GM18870 (cell line): ENCODE results near the gene ELOVL6.

Experiments used
- ATAC-seq: cut with Tn5 transposase; IDR thresholded peaks from one replicate; pipeline ENCODE4 v1.9.1; 2021; ENCODE audit warnings: moderate library complexity; ENCODE audit not compliant: unreplicated experiment

Gene ELOVL6

DNA sequence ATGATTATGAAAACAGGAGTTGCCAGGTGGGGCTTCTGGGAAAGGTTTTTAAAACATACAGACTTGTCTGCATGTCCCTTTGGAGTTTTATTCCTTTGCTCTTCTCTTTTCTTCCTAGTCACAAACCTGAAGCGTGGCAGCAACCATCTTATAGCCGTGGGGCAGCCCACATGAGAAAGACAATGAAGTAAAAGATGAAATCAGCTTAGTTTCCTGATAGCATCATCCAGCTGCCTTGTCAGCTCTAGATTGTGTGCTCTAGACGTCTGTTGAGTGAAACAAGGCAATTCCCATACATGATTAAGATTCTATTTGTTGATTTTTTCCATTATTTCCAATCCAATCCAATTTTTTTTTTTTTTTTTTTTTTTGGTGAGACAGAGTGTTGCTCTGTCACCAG lies 68.9 kb downstream of the ELOVL6 start:
- ATAC-seq = no peak

GRCh38 chr4:110128472-110128919 lies 69.9 kb downstream of the ELOVL6 start:
- no peak for ATAC-seq

- ATAC-seq = no peak
Observed at GRCh38 chr4:110128029-110128428, 70.4 kb downstream of the ELOVL6 start.

- ATAC-seq = peak; percentile 44
Observed at GRCh38 chr4:110124711-110125110, 73.7 kb downstream of the ELOVL6 start.

DNA sequence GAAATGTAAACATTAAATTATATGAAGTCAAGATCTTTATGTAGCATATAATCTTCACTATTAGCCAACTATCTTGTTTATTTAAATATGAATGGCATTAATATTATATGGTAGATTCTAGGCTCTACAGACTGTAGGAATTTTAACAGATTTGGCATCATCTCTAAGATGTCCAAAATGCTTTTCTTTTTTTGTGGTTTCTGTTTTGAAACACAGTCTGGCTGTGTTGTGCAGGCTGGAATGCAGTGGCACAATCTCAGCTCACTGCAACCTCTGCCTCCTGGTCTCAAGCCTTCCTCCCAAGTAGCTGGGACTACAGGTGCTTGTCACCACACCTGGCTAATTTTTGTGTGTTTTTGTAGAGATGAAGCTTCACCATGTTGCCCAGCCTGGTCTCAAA lies 76.2 kb downstream of the ELOVL6 start:
- ATAC-seq = no peak

DNA sequence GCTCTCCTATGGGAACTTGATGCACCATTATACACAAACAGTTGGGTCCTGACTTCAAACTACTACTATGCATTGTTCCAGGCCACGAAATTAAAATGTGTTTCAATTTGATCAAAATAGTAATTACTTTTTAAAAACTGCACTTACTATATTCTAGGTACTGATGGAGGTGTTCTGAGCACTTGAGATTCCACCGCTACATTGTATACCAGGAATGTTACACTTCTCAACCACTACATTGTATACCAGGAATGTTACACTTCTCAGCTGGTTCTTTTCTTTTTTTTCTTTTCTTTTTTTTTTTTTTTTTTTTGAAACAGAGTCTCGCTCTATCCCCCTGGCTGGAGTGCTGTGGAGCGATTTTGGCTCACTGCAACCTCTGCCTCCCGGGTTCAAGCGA lies 77.9 kb downstream of the ELOVL6 start:
- no peak for ATAC-seq

DNA sequence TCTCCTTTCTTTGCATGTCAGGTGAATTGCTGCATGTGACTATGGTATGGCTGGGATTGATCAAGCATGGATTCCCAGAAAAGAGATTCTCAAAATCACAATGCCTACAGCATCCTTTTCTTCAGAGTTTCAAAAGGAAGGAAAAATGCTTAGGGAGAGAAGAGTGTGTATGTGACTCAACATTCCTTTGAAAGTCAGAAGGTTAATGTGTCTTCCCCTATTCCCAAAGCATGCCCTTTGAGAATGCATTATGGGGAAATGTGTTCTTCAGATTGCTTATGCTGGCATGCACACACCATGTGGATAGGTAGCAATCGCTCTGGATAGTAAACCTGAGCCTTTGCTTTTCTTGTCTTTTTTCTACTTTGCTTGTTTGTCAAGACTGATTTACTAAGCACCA lies 78.5 kb downstream of the ELOVL6 start:
- ATAC-seq = no peak

GRCh38 chr4:110119337-110119736 lies 79.1 kb downstream of the ELOVL6 start:
- ATAC-seq = no peak

- no peak for ATAC-seq
Observed at GRCh38 chr4:110112056-110112455, 86.4 kb downstream of the ELOVL6 start.

- no peak for ATAC-seq
Observed at GRCh38 chr4:110109455-110109854, 89.0 kb downstream of the ELOVL6 start.

DNA sequence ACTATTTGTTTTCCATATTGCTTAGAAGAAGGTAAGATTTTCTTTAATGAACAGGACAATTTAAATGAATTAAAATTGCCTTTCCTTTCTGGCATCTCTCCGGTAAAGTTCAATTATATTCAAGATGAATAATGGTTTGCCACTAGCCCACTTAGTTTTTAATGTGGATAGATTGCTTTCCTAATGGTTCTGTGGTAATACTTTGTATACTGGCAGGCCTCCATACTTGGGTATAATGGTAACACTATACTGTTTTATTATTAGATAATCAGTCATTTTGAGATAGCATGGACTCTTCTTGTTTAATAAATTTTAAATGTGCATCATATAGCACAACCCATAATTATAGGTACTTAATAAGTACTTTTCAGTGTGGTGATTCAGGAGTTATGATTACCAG lies 89.5 kb downstream of the ELOVL6 start:
- no peak for ATAC-seq

GRCh38 chr4:110108422-110108821 lies 90.0 kb downstream of the ELOVL6 start:
- ATAC-seq = peak; percentile 72

- no peak for ATAC-seq
Observed at GRCh38 chr4:110107866-110108265, 90.5 kb downstream of the ELOVL6 start.

DNA sequence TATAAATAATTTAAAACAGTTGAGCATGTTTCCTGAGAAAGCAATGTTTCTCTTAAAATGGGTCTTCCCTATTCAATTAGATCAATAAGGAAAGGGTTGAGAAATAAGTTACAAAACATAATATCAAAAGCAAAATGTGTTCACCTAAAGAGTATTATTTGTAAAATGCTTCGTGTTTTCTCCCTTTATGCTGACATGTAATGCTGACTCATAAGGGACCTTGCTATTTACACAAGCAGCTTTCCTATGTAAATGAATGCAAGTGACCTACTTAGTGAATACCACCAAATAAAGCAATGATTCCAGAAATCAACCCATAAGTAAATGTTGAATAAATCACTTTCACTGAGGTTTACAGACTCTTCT lies 91.5 kb downstream of the ELOVL6 start:
- peak; percentile 87 for ATAC-seq

- no peak for ATAC-seq
Observed at GRCh38 chr4:110104661-110105060, 93.8 kb downstream of the ELOVL6 start.

DNA sequence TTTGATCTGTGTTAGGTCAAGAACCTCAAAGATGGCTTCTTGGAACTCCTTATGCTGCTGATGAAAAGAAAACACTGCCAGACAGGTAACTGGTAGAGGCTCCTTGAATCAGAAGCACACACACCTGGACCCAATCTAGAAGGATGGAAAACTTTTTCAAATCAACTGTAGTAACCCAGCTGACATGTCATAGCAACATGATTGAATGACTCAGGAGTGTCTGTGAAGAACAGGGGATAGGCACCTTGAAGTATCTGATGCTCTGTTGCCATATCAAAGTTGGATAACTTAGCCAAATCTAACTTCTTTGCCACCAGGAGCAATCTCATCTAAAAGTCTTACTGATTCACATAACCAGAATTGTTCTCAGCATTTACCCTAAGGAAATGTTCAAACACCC lies 98.8 kb downstream of the ELOVL6 start:
- ATAC-seq = no peak

DNA sequence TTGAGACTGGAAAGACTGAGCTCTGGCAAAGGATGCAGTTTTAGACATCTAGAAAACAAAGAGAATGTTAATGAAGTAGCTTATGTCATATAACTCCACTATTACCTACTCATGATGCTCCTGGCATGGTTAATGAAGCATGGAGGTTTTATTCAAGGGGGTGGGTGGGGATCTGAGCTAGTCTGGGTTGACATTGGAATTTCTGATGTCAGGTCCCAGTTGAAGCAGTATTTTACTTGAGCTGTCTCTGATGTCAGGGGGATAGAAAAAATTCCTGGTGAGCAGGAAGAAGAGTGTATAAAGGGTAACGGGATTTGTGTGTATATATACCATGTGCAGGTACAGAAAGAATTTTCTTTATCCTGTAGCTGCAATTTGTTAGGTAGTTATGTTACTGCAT lies 102.0 kb downstream of the ELOVL6 start:
- no peak for ATAC-seq

- ATAC-seq = no peak
Observed at GRCh38 chr4:110092646-110093045, 105.8 kb downstream of the ELOVL6 start.

GRCh38 chr4:110091434-110092140 lies 106.8 kb downstream of the ELOVL6 start:
- ATAC-seq = no peak

DNA sequence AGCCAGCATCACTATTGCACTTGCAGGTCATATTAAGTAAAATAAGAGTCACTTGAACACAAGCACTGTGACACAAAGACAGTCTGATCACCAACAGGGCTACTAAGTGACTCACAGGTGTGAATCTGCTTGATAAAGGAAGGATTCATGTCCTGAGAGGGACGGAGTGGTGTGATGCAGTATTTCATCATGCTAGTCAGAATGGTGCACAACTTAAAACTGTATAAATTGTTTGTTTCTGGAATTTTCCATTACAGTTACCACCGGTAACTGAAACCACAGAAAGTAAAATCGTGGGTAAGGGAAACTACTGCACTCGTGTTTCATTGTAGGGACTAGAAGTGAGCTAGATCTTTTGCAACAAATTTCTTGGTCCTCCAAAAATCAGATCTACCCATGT lies 109.7 kb downstream of the ELOVL6 start:
- ATAC-seq = peak; percentile 71

DNA sequence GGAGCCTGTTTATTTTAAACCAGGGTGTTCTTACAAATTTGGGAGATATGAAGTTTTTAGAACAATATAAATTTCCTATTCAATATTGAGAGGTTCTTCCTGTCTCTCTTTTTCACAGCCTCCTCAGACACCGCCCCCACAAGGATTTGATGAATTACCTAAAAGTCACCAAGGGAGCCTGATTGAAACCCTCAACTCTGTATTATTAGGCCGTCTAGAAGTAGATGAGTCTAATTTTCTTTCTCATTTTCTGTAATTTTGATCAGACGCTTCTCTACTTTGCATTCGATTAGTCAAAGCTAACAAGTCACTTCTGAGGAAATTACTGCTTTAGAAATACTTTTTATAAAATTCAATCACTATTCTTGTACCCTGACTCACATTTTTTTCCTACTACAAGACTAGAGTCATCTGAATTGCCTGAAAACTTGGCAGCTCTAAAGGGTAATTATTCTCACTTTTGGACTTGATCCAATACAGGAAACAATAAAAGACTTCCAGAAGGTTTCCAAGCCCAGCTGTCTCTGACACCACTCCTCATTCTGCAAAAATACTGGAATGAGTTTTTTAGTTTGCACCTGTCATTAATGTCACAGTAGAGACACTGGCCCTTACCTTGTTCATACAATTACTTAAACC lies 111.2 kb downstream of the ELOVL6 start:
- ATAC-seq = no peak

- ATAC-seq = no peak
Observed at GRCh38 chr4:110085131-110085530, 113.3 kb downstream of the ELOVL6 start.

DNA sequence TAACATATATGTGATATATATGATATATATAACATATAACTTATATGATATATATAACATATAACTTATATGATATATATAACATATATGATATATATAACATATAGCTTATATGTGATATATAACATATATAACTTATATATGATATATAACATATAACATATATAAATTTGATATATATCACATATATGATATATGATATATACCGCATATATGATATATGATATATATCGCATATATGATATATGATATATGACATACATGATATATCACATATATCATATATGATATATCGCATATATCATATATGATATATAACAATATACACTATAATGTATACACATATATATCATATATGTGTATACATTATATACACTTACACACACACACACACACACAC lies 114.3 kb downstream of the ELOVL6 start:
- no peak for ATAC-seq
